Measurements from ENCODE around the gene ANXA3. TPM values are rescaled to one million over a fixed set of nuclear protein-coding genes. Genes with fewer than 3 reads are reported as not detected.
A peak's percentile ranks its signal among the peaks of the same experiment; 100 is the strongest.

Gene ANXA3
- total and polyA plus RNA-seq, 10 donors: 7.0 to 119 (median 41.1) TPM

GRCh38 chr4:78599147-78599546 is 47.6 kb downstream of the ANXA3 start:
- H3K4me3 ChIP-seq: no peak overlapping the region
- TF ChIP-seq POLR2AphosphoS5 (IDR thresholded peaks at IDR 0.05) (no peak), POLR2A (IDR thresholded peaks at IDR 0.05) (no peak), CTCF (IDR thresholded peaks at IDR 0.05 in 8 of 11, conservative IDR thresholded peaks at IDR 0.05 in 3 of 11) (no peak)
- no peak overlapping the region for H3K27ac ChIP-seq
- intact Hi-C loops (cut with DNase I; ENCODE audit: low total_unique reads): no loop called here
- WGBS, 5 donors: 87 to 95% (median 88%) methylated on average over 4 of the region's 4 CpGs
- no peaks in the 10 kb centered on the region for H3K27me3 ChIP-seq (replicated peaks in 1 of 7)
- H3K9me3 ChIP-seq: no peaks in the 10 kb centered on the region
- H3K36me3 ChIP-seq: peaks cover 0 to 98% (median 0%) of the 10 kb centered on the region in 6 donors
- DNase-seq: no peak
- H3K4me1 ChIP-seq: peaks cover 0 to 10% (median 0%) of the 10 kb centered on the region in 6 donors

- no peak for DNase-seq
- WGBS, 5 donors: 37 to 65% (median 41%) methylated on average over 2 of the region's 2 CpGs
- peaks cover 0 to 97% (median 0%) of the 10 kb centered on the region in 6 donors for H3K36me3 ChIP-seq
- TF ChIP-seq CTCF (IDR thresholded peaks at IDR 0.05 in 8 of 11, conservative IDR thresholded peaks at IDR 0.05 in 3 of 11): no peak
- peak in 1 of 3 donors; percentile 71 for TF ChIP-seq POLR2AphosphoS5 (IDR thresholded peaks at IDR 0.05)
- H3K4me1 ChIP-seq: peaks cover 0 to 10% (median 0%) of the 10 kb centered on the region in 6 donors
- intact Hi-C loops (cut with DNase I; ENCODE audit: low total_unique reads): no loop called here
- peak overlapping the region in 1 of 8 donors; percentile 9 for H3K27ac ChIP-seq
- no peaks in the 10 kb centered on the region for H3K27me3 ChIP-seq (replicated peaks in 1 of 7)
- no peak overlapping the region for H3K4me3 ChIP-seq
- H3K9me3 ChIP-seq: no peaks in the 10 kb centered on the region
Measured at GRCh38 chr4:78599931-78600375, 48.4 kb downstream of the ANXA3 start.

GRCh38 chr4:78601013-78601412 is 49.4 kb downstream of the ANXA3 start:
- Histone ChIP-seq H3K27ac (no peak overlapping the region), H3K27me3 (replicated peaks in 1 of 7) (no peaks in the 10 kb centered on the region), H3K4me1 (peaks cover 0 to 10% (median 0%) of the 10 kb centered on the region in 6 donors), H3K9me3 (no peaks in the 10 kb centered on the region), H3K36me3 (peaks cover 0 to 97% (median 0%) of the 10 kb centered on the region in 6 donors), H3K4me3 (no peak overlapping the region)
- DNase-seq: no peak
- TF ChIP-seq POLR2A (IDR thresholded peaks at IDR 0.05) (no peak), POLR2AphosphoS5 (IDR thresholded peaks at IDR 0.05) (no peak)
- 76 to 89% (median 84%) methylated on average over 7 of the region's 7 CpGs for WGBS, 5 donors
- intact Hi-C loops (cut with DNase I; ENCODE audit: low total_unique reads): no loop called here

- 85 to 89% (median 88%) methylated on average over 3 of the region's 3 CpGs for WGBS, 5 donors
- H3K4me3 ChIP-seq: no peak overlapping the region
- DNase-seq: no peak
- no peaks in the 10 kb centered on the region for H3K27me3 ChIP-seq (replicated peaks in 1 of 7)
- H3K27ac ChIP-seq: no peak overlapping the region
- H3K4me1 ChIP-seq: peaks cover 0 to 10% (median 0%) of the 10 kb centered on the region in 6 donors
- intact Hi-C loops (cut with DNase I; ENCODE audit: low total_unique reads): no loop called here
- H3K36me3 ChIP-seq: peaks cover 0 to 98% (median 0%) of the 10 kb centered on the region in 6 donors
- no peaks in the 10 kb centered on the region for H3K9me3 ChIP-seq
- TF ChIP-seq CTCF (IDR thresholded peaks at IDR 0.05 in 8 of 11, conservative IDR thresholded peaks at IDR 0.05 in 3 of 11) (no peak), POLR2AphosphoS5 (IDR thresholded peaks at IDR 0.05) (no peak), POLR2A (IDR thresholded peaks at IDR 0.05) (no peak)
Measured at GRCh38 chr4:78602334-78602733, 50.8 kb downstream of the ANXA3 start.
